HG02870 (cell line): ENCODE measurements around the gene EPB41L4A.
"Not testable (repeated sequence)": the region's sequence is repeated elsewhere in the genome, so short reads cannot be mapped to it uniquely, and the experiment has no call there.

Source experiments
- ATAC-seq: cut with Tn5 transposase; IDR thresholded peaks from one replicate; pipeline ENCODE4 v1.9.1; 2021; ENCODE audit warnings: mild to moderate bottlenecking, moderate library complexity; ENCODE audit not compliant: unreplicated experiment

The EPB41L4A gene

GRCh38 chr5:112419164-112419985 is at the start of gene EPB41L4A:
Gene EPB41L4A (minus strand): TSS chr5:112419277. CDS start chr5:112419039, 238 bp downstream.
- ATAC-seq: peak; percentile 11

DNA sequence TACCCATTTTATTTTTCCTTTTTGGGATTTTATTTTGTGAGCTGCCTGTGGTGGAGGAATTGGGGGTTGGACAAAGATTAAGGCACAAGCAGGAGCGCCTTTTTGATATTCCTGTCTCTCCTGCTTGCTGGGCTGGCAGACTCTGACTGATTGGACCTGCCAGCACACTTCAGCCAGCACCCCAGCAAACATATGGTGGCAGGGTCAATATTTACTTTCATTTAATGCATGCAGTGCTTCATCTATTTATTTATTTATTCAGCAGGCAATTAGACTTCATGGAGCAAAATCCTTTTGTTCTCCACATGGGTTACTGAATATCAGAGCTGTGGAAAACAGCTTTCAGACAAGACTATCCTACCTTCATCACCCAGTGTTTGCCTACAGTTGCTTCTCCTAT is 48.4 kb upstream of the EPB41L4A start:
- ATAC-seq: no peak

DNA sequence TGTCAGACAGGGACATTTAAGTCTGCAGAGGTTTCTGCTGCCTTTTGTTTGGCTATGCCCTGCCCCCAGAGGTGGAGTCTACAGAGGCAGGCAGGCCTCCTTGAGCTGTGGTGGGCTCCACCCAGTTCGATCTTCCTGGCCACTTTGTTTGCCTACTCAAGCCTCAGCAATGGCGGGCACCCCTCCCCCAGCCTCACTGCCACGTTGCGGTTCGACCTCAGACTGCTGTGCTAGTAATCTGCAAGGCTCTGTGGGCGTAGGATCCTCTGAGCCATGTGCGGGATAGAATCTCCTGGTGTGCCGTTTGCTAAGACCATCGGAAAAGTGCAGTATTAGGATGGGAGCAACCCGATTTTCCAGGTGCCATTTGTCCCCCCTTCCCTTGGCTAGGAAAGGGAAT is 47.2 kb upstream of the EPB41L4A start:
- not testable (repeated sequence) for ATAC-seq

- ATAC-seq: not testable (repeated sequence)
These were observed 28.2 kb upstream of the EPB41L4A start for GRCh38 chr5:112447187-112447760.

DNA sequence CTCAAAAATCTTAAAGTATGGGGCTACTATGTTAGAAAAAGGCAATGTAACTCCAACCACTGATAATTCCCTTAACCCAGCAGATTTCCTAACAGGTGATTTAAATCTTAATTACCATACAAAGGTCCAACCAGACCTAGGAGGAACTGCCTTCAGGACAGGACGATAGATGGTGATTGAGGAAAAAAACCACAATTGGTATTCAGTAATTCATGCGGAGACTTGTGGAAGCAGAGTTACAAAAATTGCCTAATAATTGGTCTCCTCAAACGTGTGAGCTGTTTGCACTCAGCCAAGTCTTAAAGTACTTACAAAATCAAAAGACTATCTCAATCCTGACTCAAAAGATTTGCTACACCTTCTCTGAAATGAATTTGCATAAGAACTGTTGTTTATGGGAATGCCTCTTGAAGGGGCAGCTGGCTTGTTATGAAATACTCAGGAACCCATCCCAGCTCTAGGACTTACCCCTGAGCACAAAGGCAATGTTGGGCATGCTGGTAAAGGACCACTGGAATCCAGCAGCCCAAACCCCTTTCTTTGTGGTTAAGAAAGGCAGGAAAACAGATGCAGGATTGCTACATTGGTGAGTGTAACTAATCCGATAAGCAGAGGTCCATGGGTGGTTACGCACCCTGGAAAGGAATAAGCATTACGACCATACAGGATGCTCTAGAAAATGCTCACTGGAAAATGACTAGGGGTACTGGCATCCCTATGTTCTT is 26.7 kb upstream of the EPB41L4A start:
- no peak for ATAC-seq

DNA sequence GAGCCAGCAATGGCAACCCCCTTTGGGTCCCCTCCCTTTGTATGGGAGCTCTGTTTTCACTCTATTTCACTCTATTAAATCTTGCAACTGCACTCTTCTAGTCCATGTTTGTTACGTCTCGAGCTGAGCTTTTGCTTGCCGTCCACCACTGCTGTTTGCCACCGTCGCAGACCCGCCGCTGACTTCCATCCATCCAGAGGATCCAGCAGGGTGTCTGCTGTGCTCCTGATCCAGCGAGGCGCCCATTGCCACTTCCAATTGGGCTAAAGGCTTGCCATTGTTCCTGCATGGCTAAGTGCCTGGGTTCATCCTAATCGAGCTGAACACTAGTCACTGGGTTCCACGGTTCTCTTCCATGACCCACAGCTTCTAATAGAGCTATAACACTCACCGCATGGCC is 24.9 kb upstream of the EPB41L4A start:
- ATAC-seq: not testable (repeated sequence)

- ATAC-seq: no peak
These were observed 21.0 kb upstream of the EPB41L4A start for GRCh38 chr5:112440031-112440430.

GRCh38 chr5:112436144-112436543 is 17.1 kb upstream of the EPB41L4A start:
- ATAC-seq: no peak

DNA sequence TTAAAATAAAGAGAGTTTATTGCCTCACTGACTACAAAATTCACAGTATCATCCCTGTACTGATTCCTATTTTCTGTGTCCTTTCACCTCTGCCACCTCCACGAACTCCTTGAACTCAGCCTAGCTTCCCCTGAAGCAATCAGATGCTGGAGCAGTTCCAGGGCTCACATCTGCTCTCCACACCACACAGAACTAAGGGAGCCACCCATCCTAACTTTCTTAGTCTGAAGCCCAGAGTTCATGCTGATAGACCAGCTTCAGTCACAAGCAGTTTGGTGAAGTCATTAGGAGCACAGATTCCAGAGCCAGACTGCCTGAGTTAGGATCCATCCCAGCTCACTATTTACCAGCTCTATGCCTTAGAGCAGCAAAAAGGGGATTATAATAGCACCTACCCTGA is 15.6 kb upstream of the EPB41L4A start:
- no peak for ATAC-seq

DNA sequence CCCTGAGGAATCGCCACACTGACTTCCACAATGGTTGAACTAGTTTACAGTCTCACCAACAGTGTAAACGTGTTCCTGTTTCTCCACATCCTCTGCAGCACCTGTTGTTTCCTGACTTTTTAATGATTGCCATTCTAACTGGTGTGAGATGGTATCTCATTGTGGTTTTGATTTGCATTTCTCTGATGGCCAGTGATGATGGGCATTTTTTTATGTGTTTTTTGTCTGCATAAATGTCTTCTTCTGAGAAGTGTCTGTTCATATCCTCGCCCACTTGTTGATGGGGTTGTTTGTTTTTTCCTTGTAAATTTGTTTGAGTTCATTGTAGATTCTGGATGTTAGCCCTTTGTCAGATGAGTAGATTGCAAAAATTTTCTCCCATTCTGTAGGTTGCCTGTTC is 7.1 kb upstream of the EPB41L4A start:
- not testable (repeated sequence) for ATAC-seq

- ATAC-seq: peak; percentile 79
These were observed 1.1 kb upstream of the EPB41L4A start for GRCh38 chr5:112419986-112420864.

DNA sequence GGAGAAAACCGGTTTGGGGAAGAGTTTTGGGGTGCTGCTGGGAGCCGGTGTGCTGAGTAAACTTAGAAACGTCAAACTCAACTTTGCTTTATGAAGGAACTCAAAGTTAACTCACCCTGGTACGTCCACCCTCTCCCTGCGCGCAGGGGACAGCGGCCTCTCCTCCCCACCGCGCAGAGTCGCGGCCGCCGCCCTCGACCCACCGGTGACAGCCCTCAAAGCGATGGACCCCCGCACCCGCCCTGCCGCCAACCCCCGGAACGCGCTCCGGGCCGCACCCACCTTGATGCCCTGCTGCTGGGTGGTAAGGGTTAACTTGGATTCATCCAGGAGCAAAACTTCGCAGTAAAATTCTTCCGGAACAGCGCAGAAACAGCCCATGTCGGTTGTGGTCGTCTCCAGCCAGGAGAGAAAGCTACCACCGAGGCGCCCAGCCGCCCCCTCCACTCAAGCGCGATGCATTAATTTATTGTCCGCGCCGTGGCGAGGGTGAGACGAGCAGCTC is 366 bp downstream of the EPB41L4A start:
- ATAC-seq: no peak

GRCh38 chr5:112417931-112418658 is 982 bp downstream of the EPB41L4A start:
- ATAC-seq: peak; percentile 41

GRCh38 chr5:112415552-112415951 is 3.5 kb downstream of the EPB41L4A start:
- no peak for ATAC-seq

- ATAC-seq: no peak
These were observed 5.5 kb downstream of the EPB41L4A start for GRCh38 chr5:112413611-112414010.

DNA sequence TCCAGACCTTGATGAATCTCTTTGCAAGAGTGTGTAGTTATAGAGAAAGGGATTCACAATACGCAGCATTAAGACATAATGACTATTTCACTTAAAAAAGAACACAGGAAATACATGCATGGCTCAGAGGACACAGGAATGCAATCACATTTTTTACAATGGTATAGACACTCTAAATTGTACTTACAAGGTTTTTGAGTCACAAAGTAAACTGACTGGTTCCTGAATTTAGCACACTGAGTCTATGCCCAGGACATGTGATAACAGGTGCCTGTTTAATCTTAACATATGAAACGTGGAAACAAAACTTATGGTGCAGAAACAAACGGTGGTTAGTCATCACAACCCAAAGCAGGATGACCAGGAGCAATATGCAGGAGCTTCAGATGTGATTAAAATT is 6.7 kb downstream of the EPB41L4A start:
- ATAC-seq: no peak

DNA sequence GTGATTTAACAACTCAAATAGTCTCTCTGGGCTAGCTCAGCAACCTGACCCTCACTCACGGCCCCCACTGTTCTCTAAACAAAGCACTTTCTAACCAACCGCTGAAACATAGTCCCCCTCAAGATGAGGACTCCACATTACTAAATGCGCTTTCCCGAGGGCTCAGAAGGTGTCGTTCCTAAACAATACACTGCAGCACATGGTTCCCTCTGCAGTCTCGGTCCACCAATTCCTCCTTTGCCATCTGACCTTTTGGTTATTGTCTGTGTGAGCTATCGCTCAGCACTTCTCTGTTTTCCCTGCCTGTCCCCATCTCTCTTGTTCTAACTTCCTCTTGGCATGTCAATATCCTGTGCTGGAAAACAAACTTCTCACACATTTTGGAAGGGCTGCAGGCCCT is 7.2 kb downstream of the EPB41L4A start:
- no peak for ATAC-seq

DNA sequence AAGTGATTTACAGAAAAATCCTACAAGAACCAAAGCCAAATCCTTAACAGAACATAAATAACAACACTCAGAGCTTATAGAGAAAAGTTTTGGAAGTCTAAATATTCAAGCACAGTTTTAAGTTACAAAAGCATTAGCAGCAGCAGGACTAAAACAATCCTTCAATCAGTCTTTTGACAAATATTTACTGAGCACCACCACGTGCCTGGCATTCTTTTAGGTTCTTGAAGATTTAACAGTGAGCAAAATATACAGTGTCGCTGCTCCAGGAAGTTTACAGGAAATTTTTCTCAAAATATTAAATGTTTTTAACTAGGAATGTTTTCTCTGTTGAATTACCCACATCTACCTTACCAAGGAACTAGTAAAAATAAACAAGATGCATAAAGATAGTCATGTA is 11.4 kb downstream of the EPB41L4A start:
- ATAC-seq: no peak

DNA sequence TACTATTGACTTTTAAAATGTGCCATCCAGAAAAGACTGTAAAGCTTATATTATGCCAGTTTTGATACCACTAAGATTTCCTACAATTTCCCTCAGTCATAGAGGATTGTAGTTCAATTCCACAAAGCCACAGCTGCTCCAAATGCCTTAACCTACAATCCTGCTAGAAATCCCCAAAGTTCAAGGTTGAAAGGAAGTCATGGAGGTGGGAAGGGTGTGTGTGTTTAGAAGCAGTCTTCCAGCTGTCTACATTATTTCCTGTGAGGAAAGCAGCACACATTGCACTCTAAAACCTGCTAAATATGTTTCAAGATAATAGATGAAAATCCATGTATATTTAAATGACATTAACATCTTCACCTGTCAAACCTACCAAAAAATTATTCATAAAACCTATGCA is 11.8 kb downstream of the EPB41L4A start:
- no peak for ATAC-seq

- ATAC-seq: no peak
These were observed 16.0 kb downstream of the EPB41L4A start for GRCh38 chr5:112403069-112403468.
